Measurements from ENCODE around the gene CMSS1.
"Not testable (repeated sequence)": the region's sequence is repeated elsewhere in the genome, so short reads cannot be mapped to it uniquely, and the experiment has no call there.

CMSS1 gene

DNA sequence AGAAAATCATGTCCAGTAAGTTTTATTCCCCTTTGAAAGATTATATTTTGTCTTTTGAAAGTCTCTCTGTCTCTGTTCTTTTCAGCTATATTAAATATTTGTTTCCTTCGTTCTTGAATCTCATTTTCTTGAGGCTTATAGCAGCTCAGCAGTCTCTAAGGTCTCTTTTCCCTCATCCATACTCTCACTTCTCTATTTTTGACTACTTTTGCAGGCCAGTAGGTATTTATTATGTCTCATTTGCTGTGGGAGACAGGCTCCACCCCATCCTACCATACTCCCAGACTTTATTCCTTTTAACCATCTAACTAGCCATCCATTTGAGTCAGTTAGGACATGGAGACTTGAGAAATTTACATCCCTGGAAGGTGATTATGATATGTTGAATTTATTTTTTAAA lies 225.6 kb downstream of the CMSS1 start:
- DNase-seq (ENCODE audit: low read depth) = no peak
- H3K4me3 ChIP-seq (ENCODE audit: low read length) = no peak overlapping the region
- TF ChIP-seq, protein P1, sequence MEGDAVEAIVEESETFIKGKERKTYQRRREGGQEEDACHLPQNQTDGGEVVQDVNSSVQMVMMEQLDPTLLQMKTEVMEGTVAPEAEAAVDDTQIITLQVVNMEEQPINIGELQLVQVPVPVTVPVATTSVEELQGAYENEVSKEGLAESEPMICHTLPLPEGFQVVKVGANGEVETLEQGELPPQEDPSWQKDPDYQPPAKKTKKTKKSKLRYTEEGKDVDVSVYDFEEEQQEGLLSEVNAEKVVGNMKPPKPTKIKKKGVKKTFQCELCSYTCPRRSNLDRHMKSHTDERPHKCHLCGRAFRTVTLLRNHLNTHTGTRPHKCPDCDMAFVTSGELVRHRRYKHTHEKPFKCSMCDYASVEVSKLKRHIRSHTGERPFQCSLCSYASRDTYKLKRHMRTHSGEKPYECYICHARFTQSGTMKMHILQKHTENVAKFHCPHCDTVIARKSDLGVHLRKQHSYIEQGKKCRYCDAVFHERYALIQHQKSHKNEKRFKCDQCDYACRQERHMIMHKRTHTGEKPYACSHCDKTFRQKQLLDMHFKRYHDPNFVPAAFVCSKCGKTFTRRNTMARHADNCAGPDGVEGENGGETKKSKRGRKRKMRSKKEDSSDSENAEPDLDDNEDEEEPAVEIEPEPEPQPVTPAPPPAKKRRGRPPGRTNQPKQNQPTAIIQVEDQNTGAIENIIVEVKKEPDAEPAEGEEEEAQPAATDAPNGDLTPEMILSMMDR (conservative IDR thresholded peaks at IDR 0.05; ENCODE audit: low read depth, low read length) = no peak

DNA sequence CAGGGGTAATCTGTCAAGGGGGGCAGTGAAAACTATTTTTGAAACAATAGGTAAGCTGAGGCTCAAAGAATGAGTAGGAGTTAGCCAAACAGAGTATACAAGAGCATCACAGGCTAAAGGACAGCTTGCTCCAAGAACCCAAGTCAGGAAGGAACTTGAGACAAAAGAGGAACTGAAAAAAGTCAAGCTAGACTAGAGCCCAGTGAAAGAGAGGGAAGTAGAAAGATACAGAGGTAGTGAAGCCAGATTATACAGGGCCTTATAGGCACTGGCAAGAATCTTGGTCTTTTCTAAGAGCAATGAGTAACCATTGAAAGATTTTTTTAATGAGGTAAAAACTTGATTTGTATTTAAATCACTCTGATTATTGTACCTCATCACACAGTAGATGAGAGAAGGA lies 226.7 kb downstream of the CMSS1 start:
- TF ChIP-seq, protein P1 (conservative IDR thresholded peaks at IDR 0.05; ENCODE audit: low read depth, low read length) = no peak
- no peak overlapping the region for H3K4me3 ChIP-seq (ENCODE audit: low read length)
- DNase-seq (ENCODE audit: low read depth) = no peak

DNA sequence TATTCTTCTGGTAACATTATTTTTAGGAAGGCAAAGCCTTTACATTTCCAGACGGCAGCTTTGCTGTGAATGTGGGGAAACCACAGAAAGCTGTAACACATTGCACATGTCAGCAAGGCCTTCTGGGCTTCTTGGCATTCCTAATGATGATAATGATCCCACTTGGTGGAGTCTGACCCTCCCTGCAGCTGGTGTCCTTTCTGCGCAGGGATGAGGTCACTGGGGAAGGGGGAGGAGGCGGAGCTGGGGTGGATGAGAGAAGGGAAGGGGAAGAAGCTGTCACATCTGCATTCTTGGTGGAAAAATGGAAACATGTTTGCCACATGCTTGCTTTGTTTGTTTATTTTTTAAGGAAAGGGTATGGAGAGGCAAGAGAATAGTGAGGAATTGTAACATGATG lies 228.0 kb downstream of the CMSS1 start:
- DNase-seq (ENCODE audit: low read depth) = no peak
- no peak overlapping the region for H3K4me3 ChIP-seq (ENCODE audit: low read length)
- TF ChIP-seq, protein P1 (conservative IDR thresholded peaks at IDR 0.05; ENCODE audit: low read depth, low read length) = no peak

DNA sequence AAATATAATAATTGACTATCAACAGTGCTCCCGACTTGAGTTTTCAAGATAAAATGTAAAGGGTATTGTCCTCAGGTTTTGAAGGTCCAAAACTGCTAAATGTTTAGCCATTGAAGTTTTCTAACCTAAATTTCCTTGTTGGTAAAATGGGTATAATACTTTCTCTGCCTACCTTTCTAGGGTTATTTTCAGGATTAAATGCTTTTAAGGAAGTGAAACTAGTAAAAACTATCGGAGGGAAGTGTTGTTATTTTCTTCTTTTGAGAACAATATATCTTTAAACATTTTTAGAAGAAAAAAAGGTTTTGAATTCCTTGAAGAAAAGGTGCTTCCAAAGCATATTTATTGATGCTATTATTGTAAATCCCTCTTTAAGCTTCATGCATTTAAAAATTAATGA lies 229.3 kb downstream of the CMSS1 start:
- no peak for DNase-seq (ENCODE audit: low read depth)
- TF ChIP-seq, protein P1 (conservative IDR thresholded peaks at IDR 0.05; ENCODE audit: low read depth, low read length) = no peak

DNA sequence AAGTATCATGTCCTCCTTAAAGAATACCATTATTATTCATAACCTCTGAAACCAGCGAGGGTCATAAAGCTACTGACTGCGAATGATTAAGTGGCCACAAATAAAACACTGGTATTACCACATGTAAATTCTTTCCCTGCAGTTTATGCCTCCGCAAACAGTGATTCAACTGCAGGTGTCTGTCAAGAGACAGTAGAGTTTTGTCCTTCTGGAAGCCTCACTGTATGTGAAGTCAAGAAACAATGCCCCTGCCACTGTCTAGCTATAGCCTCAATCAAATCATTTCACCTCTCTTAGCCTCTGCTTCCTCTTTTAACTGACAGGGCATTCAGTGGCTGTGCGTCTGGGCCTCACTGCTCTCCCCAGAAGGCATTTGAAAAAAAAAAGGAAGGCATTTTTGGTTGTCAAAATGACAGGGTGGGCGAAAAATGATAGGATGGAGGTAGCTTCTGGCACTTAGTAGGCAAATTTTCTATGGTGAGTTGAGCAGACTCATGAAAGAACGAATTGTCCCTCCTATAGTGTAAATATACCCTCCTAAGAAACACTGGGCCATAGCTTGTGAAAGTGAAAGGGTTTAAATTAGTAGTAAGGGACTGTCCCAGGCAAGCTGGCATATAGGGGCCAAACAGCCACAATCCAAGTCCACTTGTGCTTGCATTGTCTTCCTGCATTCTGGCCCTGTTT lies 229.9 kb downstream of the CMSS1 start:
- TF ChIP-seq, protein P1 (conservative IDR thresholded peaks at IDR 0.05; ENCODE audit: low read depth, low read length) = no peak
- H3K4me3 ChIP-seq (ENCODE audit: low read length) = no peak overlapping the region
- no peak for DNase-seq (ENCODE audit: low read depth)

More for the DNA sequence above, 229.3 kb downstream of the CMSS1 start:
- no peak overlapping the region for H3K4me3 ChIP-seq (ENCODE audit: low read length)

DNA sequence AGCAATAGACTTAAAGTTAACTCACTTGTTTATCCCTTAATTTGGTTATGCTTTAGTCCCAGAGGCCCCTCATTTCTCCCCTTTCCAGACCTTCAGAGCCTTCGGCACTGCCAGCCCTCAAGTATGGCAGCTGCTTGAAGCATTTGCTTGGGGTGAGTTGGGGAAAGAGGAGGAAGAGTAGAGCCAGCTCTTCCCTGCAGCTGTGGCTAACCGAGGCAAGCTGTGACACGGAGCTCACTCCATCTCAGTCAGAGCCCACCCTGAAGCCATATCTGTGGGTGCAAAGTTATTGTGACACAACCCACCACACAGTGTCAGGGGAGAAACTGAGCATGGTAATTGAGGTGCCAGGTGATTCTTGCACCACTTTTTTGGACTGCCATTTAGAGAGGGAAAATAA lies 230.6 kb downstream of the CMSS1 start:
- TF ChIP-seq, protein P1 (conservative IDR thresholded peaks at IDR 0.05; ENCODE audit: low read depth, low read length) = no peak
- H3K4me3 ChIP-seq (ENCODE audit: low read length) = no peak overlapping the region
- DNase-seq (ENCODE audit: low read depth) = no peak

DNA sequence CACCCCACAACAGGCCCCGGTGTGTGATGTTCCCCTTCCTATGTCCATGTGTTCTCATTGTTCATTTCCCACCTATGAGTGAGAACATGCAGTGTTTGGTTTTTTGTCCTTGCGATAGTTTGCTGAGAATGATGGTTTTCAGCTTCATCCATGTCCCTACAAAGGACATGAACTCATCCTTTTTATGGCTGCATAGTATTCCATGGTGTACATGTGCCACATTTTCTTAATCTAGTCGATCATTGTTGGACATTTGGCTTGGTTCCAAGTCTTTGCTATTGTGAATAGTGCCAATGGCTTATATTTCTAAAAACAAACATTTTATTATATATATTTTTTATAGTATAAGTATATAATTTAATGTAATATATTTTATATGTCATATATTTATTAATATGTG lies 233.9 kb downstream of the CMSS1 start:
- not testable (repeated sequence) for DNase-seq (ENCODE audit: low read depth); H3K4me3 ChIP-seq (ENCODE audit: low read length)
